OCI-LY7 (cell line): Measurements from ENCODE around the gene RHO.

ENCODE experiments used
- CTCF ChIP-seq: fragments of 200-600 bp; sonication (generic); conservative IDR thresholded peaks from 2 replicates; pipeline ENCODE4 v1.5.1; 2014; ENCODE audit warnings: mild to moderate bottlenecking, antibody characterized with exemption, low read length, moderate library complexity, mixed read lengths
- EZH2phosphoT487 ChIP-seq: fragments of 200-600 bp; sonication (generic); IDR thresholded peaks from 2 replicates; pipeline ENCODE4 v1.6.1; 2018; ENCODE audit warnings: low read depth, borderline replicate concordance, mild to moderate bottlenecking, mixed run types, antibody characterized with exemption, low read length, moderate library complexity, mixed read lengths

DNA sequence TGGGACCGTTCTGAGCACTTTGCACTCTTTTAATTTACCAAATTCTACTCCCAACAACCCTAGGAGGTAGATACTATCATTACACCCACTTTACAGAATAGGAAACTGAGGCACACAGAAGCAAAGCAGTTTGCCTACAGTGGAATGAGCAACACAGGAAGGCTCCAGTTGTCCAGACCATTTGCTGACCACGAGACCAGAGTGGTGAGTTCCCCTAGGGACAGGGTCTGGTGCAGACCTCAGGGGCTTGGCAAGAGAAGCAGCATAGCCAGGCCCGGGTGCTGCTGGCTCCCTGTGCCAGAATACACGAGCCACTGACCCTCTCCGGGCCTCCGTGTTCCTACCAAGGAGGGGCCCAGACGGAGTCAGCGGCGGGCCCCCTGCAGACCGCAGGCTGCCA lies 51.6 kb downstream of the RHO start:
- no peak for TF ChIP-seq CTCF
- no peak for TF ChIP-seq EZH2phosphoT487
